ENCODE measurements around the gene TBC1D2B. TPM values are rescaled to one million over a fixed set of nuclear protein-coding genes. Genes with fewer than 3 reads are reported as not detected.

Gene TBC1D2B
- total RNA-seq, 1 experiment from 2014 or later: 18.3 TPM

GRCh38 chr15:78077871-78078210, 330 bp upstream of the TBC1D2B start:
- Mint-ChIP-seq H3K4me1 (peaks cover 12% of the 10 kb centered on the region), H3K27ac (no peak overlapping the region), H3K9me3 (no peaks in the 10 kb centered on the region), H3K4me3 (peak overlapping the region; percentile 73), H3K36me3 (peaks cover 2% of the 10 kb centered on the region; the same call in 1 of the 2 replicates), H3K27me3 (ENCODE audit: low read depth) (peaks cover 6% of the 10 kb centered on the region)
- TF ChIP-seq SOX15 (CRISPR knock-in tag; IDR thresholded peaks at IDR 0.05): no peak
- no peak for TF ChIP-seq CDX4 (CRISPR knock-in tag; IDR thresholded peaks at IDR 0.05; ENCODE audit: borderline replicate concordance)
- no peak for TF ChIP-seq ATF3 (CRISPR knock-in tag; conservative IDR thresholded peaks at IDR 0.05)
- no peak for TF ChIP-seq ZMAT4 (CRISPR knock-in tag; IDR thresholded peaks at IDR 0.05)
- TF ChIP-seq ZNF425 (CRISPR knock-in tag; conservative IDR thresholded peaks at IDR 0.05): no peak
- no peak for TF ChIP-seq ZNF121 (CRISPR knock-in tag; IDR thresholded peaks at IDR 0.05)
- no peak for TF ChIP-seq ZNF416 (CRISPR knock-in tag; IDR thresholded peaks at IDR 0.05)
- TF ChIP-seq E2F5 (CRISPR knock-in tag; IDR thresholded peaks at IDR 0.05): no peak
- TF ChIP-seq TEAD1 (CRISPR knock-in tag; IDR thresholded peaks at IDR 0.05): no peak
- CTCF ChIA-PET: interaction anchor here (0.9 kb wide), 1 partner anchor 35 kb away, joined by 5 read pairs; no protein-coding TSS in a partner anchor
- POLR2A ChIA-PET: no interaction called here
- ATAC-seq (no peak), DNase-seq (ENCODE audit: low spot score) (no peak)

- Mint-ChIP-seq H3K4me1 (peaks cover 26% of the 10 kb centered on the region), H3K9me3 (no peaks in the 10 kb centered on the region), H3K27me3 (ENCODE audit: low read depth) (peaks cover 6% of the 10 kb centered on the region), H3K4me3 (peak overlapping the region; percentile 96), H3K27ac (peak overlapping the region; percentile 86), H3K36me3 (peaks cover 2% of the 10 kb centered on the region; the same call in 1 of the 2 replicates)
- no peak for ATAC-seq
- TF ChIP-seq ZNF121 (CRISPR knock-in tag; IDR thresholded peaks at IDR 0.05): peak; percentile 79
- no peak for TF ChIP-seq CDX4 (CRISPR knock-in tag; IDR thresholded peaks at IDR 0.05; ENCODE audit: borderline replicate concordance)
- no peak for TF ChIP-seq ZMAT4 (CRISPR knock-in tag; IDR thresholded peaks at IDR 0.05)
- TF ChIP-seq USF2 (CRISPR knock-in tag; IDR thresholded peaks at IDR 0.05): no peak
- no peak for TF ChIP-seq NFYB (CRISPR knock-in tag; conservative IDR thresholded peaks at IDR 0.05; ENCODE audit: low read depth)
- POLR2A ChIA-PET: interaction anchor here (1.0 kb wide), 1 partner anchor 54 kb away, joined by 3 read pairs; no protein-coding TSS in a partner anchor
- no peak for DNase-seq (ENCODE audit: low spot score)
- CTCF ChIA-PET: interaction anchor here (0.6 to 1.7 kb wide), 7 partner anchors 14 to 163 kb away, joined by 3 to 12 read pairs (median 5); no protein-coding TSS in a partner anchor
Observed at GRCh38 chr15:78076231-78077052, 1.1 kb downstream of the TBC1D2B start.

Measured in WTC11 (cell line).